Ovary (tissue), 9 donors: ENCODE measurements around the gene VPS8. TPM values are rescaled to one million over a fixed set of nuclear protein-coding genes. Genes with fewer than 3 reads are reported as not detected.

Source experiments
- DNase-seq, 5 donors: peaks; one replicate each; pipeline ENCODE4 v3.0.0-alpha.2; 2019 to 2020
- H3K27ac ChIP-seq, 2 donors: fragments of 200-600 bp; one replicate each; pipeline versions ENCODE4 v1.5.1 to v1.8.0; 2019 to 2022
- H3K27me3 ChIP-seq: fragments of 200-600 bp; one replicate; pipeline ENCODE4 v1.8.0; 2022
- H3K36me3 ChIP-seq: fragments of 200-600 bp; sonication (generic); one replicate; pipeline ENCODE4 v1.5.1; 2019
- H3K4me1 ChIP-seq: one replicate; pipeline ENCODE4 v1.8.1; 2013; ENCODE audit warnings: mild to moderate bottlenecking, moderate library complexity; ENCODE audit not compliant: insufficient read depth
- H3K4me3 ChIP-seq: fragments of 200-600 bp; sonication (generic); one replicate; pipeline ENCODE4 v1.5.1; 2017
- H3K9me3 ChIP-seq, 2 donors: fragments of 200-600 bp in 1 of 2; sonication (generic) in 1 of 2; one replicate each; pipeline versions ENCODE4 v1.5.1 to v1.8.1; 2013 to 2019; ENCODE audit warnings: mild to moderate bottlenecking in 1 of 2, moderate library complexity in 1 of 2
- CTCF ChIP-seq, 3 donors: fragments of 450-650 bp in 2 of 3; fragments of 200-600 bp in 1 of 3; IDR thresholded peaks; one replicate each; pipeline versions ENCODE4 v1.5.1 to v1.8.0; 2016 to 2022; ENCODE audit warnings: antibody characterized with exemption in 3 of 3, mild to moderate bottlenecking in 1 of 3
- EP300 ChIP-seq: sonication (generic); formaldehyde crosslinking; IDR thresholded peaks from one replicate; pipeline ENCODE4 v1.6.1; 2017; ENCODE audit warnings: antibody characterized with exemption
- POLR2A ChIP-seq: fragments of 450-650 bp; IDR thresholded peaks from one replicate; pipeline ENCODE4 v1.6.1; 2017; ENCODE audit warnings: antibody characterized with exemption, mild to moderate bottlenecking, moderate library complexity
- WGBS, 3 donors: extraction: QIAGEN DNeasy Blood & Tissue Kit in 1 of 3; methylation state at CpG; one replicate each; pipeline versions ENCODE4 v1.1.5 to v1.1.7; 2013 to 2017; 5-methylcytosine and 5-hydroxymethylcytosine counted together
- intact Hi-C, 4 donors: fragments of 100-400 bp; cut with DNase I; formaldehyde crosslinking; loops; one replicate each; pipeline versions ENCODE4 v1.11.0 to v1.15.1; 2022 to 2023
- polyA plus RNA-seq, 2 donors: library from polyadenylated mRNA; stranded (reverse); fragments of 200-250 nt in 1 of 2; fragments of 350-450 nt in 1 of 2; fragmentation: Illumina TruSeq in 1 of 2; extraction: RNeasy Lipid Tissue Mini Kit (QIAGEN cat#74804) in 1 of 2; gene quantifications; one replicate each; pipeline ENCODE4 v1.2.3, GENCODE V29; 2013 to 2014
- total RNA-seq, 7 donors: library from RNA; depleted of rRNA in 2 of 7; stranded (reverse); fragments of >200 nt in 2 of 7; fragmentation: NEBNext Ultra II Directional in 3 of 7; extraction: Animal tissue kit (Norgen Biotek cat#: 25700) in 3 of 7; gene quantifications; one replicate each; pipeline versions ENCODE4 v1.1.0 to v1.2.4, GENCODE V29; 2016 to 2023
- donor health status: DM: no; HTN: no; CAD: no; lungs with moderate emphysema.
- donor health status: DM: no; HTN: no; CAD: no.
- donor health status: Bipolar disorder and iron deficiency.
- donor health status: DM: yes; HTN: yes; CAD: no.
- donor health status: DM: no; HTN: no; CAD: no.
- donor health status: DM: yes; HTN: yes; CAD: no.

Gene VPS8
- total and polyA plus RNA-seq, 9 donors = 15.0 to 58.8 (median 42.7) TPM

DNA sequence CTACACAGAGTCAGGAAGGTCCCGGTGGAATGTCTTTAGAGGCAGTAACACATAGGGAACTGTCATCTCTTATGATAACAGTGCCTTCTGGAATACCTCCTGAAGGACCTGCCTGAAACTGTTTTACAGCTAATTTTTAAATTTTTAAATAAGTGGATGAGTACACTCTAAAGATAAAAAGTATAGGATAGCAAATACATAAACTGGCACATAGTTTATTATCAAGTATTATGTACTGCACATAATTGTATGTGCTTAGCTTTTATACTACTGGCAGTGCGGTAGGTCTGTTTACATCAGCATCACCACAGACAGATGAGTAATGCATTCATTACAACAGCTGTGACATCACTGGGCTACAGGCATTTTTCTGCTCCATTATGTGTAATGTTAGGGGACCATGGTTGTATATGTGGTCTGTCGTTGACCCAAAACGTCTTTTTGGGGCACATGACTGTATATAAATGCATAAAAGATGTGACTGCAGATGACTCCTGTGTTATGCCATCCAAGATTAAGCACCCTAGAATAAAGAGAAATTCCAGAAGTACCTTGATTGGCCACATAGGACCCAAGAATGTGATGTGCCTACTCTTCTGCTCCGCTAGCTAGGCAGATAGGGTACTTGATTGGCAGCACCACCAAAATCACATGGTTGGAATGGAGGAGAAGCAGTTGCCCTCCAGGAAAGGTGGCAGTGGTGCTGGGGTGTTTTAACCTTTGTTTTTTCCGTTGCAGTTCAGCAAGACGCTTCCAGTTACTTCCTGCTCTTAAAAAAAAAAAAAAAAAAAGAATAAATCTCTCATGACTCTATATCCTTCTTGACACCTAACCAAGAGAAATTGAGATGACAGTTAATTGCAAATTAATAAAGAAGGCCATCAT, 3.3 kb downstream of the VPS8 start:
- H3K36me3 ChIP-seq = no peaks in the 10 kb centered on the region
- H3K9me3 ChIP-seq = no peaks in the 10 kb centered on the region
- TF ChIP-seq POLR2A = no peak
- TF ChIP-seq EP300 = no peak
- no peak for TF ChIP-seq CTCF (IDR thresholded peaks at IDR 0.05)
- no peaks in the 10 kb centered on the region for H3K27me3 ChIP-seq
- WGBS, 3 donors = 88 to 90% (median 88%) methylated on average over 7 of the region's 7 CpGs
- H3K4me3 ChIP-seq = no peak overlapping the region
- no peak for DNase-seq
- H3K4me1 ChIP-seq = peaks cover 5% of the 10 kb centered on the region
- H3K27ac ChIP-seq = no peak overlapping the region
- intact Hi-C loops = no loop called here

GRCh38 chr3:184816614-184817013, 4.6 kb downstream of the VPS8 start:
- Histone ChIP-seq H3K27me3 (no peaks in the 10 kb centered on the region), H3K9me3 (no peaks in the 10 kb centered on the region), H3K27ac (no peak overlapping the region), H3K36me3 (no peaks in the 10 kb centered on the region), H3K4me3 (no peak overlapping the region), H3K4me1 (peaks cover 5% of the 10 kb centered on the region)
- no peak for DNase-seq
- TF ChIP-seq CTCF (IDR thresholded peaks at IDR 0.05) (no peak), POLR2A (no peak), EP300 (no peak)
- WGBS, 3 donors = 94 to 96% (median 95%) methylated on average over 5 of the region's 5 CpGs
- intact Hi-C loops = no loop called here

- Histone ChIP-seq H3K4me3 (no peak overlapping the region), H3K36me3 (no peaks in the 10 kb centered on the region), H3K27ac (no peak overlapping the region), H3K9me3 (no peaks in the 10 kb centered on the region), H3K4me1 (peaks cover 4% of the 10 kb centered on the region), H3K27me3 (no peaks in the 10 kb centered on the region)
- TF ChIP-seq EP300 (no peak), POLR2A (no peak), CTCF (IDR thresholded peaks at IDR 0.05) (no peak)
- DNase-seq = no peak
- intact Hi-C loops = no loop called here
Measured at GRCh38 chr3:184820525-184820924, 8.6 kb downstream of the VPS8 start.

DNA sequence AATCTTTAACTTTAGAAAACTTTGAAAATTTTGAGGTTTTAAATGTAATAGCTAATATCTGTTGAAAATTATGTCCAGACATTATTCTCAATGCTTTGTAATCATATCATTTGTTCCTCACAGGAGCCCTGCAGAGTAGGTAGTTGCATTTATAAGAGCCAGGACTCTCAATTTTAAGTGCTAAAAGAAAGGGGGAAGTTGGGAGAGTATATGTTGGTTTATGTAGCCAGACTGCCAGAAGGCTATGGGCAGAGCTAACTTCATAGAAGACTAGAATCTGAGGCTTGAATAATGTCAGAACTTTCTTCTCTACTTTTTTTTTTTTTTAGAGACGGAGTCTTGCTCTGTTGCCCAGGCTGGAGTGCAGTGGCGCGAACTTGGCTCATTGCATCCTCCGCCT, 9.1 kb downstream of the VPS8 start:
- 96 to 100% (median 99%) methylated on average over 4 of the region's 4 CpGs for WGBS, 3 donors
- intact Hi-C loops = no loop called here
- Histone ChIP-seq H3K27me3 (no peaks in the 10 kb centered on the region), H3K4me3 (no peak overlapping the region), H3K27ac (no peak overlapping the region), H3K4me1 (peaks cover 4% of the 10 kb centered on the region), H3K9me3 (no peaks in the 10 kb centered on the region), H3K36me3 (no peaks in the 10 kb centered on the region)
- TF ChIP-seq CTCF (IDR thresholded peaks at IDR 0.05) (no peak), POLR2A (no peak), EP300 (no peak)
- no peak for DNase-seq
